ENCODE measurements around the gene WNK2.

WNK2 gene

DNA sequence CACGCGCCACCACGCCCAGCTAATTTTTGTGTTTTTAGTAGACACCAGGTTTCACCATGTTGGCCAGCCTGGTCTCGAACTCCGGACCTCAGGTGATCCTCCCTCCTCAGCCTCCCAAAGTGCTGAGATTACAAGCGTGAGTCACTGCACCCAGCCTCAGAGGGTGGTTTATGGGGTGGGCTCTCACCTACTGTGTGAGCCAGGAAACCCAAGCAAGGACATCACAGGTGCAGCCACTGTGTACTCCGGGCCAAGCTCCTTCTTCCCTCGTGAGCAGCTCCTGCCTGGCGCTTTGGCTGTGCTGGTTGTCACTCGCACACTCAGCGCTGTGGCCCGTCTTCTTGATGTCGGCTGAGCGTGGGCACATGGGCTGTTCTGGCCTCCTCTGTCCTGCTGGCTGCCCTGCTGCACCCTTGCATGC, 70.1 kb downstream of the WNK2 start:
- DNase-seq (ENCODE audit: low read depth in 2 of 2) = no peak

DNA sequence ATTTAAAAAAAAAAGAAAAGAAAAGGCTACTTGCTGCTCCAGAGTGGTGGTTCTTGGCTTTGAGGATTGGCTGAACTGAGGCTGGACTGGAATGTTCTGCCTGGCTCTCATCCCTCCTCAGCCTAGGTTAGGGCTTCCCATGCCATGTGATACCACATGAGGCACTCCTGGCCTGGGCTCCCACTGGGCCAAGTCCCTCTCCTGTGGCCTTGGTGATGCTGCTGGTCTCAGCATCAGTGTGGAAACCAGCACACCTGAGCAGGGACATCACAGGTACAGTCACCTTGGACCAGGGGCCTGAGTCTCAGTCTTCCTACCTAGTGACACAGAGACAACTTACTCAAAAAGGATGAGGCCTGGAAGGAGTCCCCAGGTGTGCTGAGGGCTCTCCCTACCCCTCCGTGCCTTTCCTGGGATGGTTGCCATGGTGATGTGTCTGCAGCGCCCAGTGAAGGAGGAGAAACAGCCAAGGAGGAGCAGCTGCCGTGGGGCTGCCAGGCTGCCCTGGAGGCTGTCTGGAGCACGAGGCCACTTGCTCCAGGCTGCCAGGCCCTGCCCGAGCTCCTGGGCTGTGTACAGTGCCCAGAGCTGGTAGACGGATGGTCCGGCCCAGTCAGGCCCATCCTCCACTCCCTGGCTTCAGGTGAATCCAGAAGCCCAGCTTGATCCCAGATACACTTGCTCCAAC, 71.0 kb downstream of the WNK2 start:
- DNase-seq (ENCODE audit: low read depth in 2 of 2) = no peak

DNA sequence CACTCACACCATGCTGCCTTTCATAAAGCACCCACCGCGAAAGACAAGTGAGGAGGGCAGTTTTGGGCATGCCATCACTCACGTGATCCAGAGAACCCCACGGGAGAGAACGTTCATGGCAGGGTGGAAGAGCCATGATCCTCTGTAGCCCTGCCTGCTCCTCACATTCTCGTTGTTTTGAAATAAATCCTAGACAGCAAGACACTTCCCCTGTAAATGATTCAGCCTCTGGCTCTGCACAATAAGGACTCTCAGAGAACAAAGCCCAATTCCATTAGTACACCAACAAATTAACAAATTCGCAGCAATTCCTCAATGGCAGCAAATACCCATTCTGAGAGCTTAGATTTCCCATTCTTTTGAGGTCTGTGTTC, 71.5 kb downstream of the WNK2 start:
- DNase-seq (ENCODE audit: low read depth in 2 of 2) = no peak

DNA sequence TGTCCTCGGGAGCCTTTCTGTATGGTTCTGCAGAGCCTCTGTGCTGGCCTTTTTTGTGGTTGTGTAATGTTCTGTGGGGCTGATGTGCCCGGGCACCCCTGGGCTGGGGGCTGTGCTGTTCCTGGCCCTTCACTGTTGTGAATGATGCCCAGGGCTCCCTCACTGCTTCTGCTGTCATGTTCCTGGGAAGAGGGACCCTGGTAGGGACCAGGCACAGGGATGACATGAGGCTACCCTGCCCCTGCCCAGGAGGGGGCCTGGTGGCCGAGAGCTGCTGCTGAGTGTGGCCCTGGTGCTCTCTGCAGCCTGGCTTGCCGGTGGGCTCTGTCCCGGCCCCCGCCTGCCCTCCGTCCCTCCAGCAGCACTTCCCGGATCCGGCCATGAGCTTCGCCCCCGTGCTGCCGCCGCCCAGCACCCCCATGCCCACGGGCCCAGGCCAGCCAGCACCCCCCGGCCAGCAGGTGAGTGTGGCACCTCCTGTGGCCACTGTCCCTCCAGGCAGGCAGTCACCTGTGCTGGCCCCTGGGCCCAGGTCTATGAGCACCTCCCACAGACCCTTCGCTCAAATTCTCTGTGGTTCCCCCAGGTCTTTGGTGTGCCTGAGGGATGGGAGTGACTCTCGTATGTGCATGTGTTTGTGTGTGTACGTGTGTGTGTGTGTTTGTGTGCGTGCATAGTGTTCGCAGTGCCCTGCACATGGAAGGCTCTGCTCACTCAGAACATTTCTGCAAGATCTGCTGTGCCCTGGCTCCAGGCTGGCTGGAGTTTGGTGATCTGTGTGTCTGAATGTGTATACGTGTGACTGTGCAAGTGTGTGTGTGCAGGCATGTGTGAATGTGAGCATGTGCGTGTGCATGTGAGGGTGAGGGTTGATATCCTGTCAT, 72.3 kb downstream of the WNK2 start:
- no peak for DNase-seq (ENCODE audit: low read depth in 2 of 2)

DNA sequence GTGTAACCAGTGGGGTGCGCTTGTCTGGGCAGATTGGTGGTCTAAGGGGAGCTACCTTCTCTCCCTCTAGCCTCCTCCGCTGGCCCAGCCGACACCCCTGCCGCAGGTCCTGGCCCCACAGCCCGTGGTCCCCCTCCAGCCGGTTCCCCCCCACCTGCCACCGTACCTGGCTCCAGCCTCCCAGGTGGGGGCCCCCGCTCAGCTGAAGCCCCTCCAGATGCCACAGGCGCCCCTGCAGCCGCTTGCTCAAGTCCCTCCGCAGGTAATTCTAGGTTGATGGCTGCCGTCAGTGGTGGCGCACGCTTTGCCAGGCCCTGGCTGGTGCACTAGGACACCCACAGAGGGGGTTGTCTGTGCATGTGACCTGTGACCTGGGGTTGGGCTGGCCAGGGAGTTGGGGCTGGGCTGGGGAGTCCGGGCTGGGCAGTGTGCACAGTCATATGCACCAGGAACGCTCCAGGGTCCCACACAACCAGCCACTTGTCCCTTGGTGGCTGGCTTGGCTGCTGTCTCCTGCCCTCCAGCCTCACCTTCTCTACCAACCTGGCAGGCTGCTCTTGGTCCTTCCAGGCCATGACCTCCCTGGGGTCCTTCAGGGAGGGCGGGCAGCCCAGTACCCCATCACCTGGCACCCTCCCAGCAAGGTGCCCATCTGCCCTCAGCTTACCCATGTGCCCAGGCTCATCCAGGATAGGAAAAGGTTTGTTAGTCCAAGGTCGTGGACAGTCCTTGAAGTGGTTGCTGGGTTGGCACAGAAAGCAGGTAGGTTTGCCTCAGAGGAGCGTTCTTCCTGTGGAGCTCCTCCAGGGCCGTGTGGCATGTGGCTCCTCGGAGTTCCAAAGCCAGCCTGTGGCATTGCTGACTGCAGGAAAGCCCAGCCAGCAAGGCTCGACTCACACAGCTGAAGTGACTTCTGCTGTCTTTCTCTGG, 73.2 kb downstream of the WNK2 start:
- no peak for DNase-seq (ENCODE audit: low read depth in 2 of 2)

DNA sequence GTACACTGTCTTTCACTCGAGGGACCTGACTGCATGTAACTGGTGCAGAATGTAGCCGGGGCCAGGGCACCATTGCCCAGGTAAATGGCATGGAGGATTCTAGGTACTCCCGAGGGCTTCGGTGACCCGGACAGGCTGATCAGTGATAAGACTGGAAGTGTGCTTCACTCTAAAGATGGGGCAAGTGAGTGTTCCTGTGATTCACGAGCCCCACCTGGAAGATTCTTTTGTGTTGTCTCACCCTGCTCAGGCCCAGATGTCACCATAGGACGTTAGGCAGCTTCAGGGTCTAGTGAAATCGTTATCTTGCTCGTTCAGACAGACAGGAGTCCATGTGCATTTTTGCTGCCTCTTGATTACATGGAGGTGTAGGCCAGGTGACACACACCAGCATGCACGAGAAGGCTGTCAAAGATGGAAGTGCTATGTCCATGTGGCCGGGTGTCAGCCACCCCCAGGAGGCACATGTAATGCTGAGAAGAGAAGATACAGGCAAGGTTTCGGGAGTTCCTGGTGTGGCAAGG, 73.9 kb downstream of the WNK2 start:
- no peak for DNase-seq (ENCODE audit: low read depth in 2 of 2)

DNA sequence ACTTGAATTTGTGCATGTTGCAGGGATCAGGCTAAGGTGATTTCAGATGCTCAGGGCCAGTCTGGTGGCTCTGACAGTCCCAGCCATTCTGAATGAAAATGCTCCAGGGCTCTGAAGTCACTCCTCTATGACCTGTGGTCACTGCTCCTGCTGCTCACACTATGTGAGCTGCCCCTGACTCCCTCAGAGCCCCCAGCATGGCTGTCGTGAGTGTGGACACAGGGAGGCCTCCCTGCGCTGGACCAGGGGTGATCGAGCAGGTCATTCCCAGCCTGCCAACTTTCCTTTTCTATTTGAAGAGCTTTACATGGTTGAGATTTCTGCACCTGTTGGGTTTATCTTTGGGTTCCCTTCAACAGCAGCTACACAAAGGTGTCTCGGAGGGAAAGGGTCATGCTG, 74.5 kb downstream of the WNK2 start:
- DNase-seq (ENCODE audit: low read depth in 2 of 2) = no peak

DNA sequence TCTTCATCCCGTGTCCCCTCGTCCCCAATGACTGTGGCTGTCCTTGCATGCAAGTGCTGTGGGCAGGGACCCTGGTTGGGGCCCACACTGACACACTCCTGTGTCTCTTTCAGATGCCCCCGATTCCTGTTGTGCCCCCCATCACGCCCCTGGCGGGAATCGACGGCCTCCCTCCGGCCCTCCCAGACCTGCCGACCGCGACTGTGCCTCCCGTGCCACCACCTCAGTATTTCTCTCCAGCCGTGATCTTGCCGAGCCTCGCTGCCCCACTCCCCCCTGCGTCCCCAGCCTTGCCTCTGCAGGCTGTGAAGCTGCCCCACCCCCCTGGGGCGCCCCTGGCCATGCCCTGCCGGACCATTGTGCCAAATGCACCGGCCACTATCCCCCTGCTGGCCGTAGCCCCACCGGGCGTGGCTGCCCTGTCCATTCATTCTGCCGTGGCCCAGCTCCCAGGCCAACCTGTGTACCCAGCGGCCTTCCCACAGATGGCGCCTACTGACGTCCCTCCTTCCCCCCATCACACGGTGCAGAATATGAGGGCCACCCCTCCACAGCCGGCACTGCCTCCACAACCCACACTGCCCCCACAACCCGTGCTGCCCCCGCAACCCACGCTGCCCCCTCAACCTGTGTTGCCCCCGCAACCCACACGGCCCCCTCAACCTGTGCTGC, 75.0 kb downstream of the WNK2 start:
- DNase-seq (ENCODE audit: low read depth in 2 of 2) = no peak

DNA sequence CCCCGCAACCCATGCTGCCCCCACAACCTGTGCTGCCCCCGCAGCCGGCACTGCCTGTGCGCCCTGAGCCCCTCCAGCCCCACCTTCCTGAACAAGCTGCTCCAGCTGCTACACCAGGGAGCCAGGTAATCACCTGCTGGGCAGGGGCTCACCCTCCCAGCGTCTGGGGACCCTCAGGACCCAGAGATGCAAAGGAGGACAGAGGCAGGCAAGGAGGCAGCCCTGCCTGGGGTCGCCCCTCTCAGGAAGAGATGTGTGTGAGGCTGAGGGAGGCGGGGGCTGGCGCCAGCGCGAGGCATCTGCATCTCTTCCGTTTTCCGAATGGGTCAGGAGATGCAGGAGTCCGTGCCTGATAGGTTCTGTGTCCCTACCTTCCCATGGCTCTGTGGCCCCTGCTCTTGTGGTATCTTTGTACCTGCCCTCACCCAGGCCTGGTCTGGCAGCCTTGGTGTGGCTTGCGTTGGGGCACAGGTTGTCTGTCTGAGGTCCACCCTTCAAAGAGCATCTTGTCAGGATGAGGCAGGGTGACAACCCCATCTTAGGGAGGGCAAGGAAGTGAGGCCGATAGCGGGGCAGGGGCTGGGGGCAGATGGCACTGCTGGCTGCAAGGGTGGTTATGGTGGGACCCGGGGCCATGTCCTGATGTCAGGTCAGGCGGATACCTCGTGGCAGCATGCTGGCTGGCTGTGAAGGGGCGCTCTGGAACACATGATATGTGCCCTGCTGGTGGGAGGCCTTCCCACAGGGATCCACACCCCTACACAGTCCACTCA, 75.7 kb downstream of the WNK2 start:
- no peak for DNase-seq (ENCODE audit: low read depth in 2 of 2)

DNA sequence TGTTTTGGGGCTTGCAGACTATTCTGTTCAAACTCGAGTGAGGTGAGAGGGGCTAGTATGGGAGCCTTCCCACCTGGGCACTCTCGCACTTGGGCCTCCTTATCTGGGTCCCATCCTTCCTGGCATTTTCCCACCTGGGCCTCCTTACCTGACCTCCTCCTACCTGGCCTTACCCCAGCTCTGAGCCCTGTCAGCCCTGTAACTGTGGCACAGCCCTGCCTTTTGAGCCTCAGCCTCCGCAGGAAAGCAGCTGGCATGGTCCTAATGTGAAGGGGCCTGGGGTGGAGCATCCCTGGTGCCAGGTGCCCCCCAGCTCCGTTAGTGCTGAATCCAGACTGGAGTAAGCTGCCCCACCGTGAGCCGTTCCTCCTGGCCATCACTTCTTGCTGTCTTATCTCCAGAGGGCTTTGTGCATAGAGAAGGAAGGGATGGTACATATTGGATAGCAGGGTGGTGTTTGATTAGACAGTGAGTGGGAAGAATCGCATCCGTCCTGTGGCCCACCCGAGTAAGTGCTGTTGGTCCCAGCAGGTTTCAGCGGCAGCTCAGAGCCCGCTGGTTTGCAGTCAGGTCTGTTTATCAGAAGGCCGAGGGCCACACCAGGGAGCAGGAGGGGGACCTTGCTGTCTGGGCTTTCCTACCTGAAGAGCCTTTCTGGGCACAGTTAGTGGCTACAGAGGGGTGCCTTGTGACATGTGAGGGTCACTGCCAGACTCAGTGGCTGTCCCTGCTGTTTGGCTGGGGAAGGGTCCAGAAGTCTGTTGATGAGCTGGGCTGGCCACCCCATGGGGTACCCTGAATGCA, 76.5 kb downstream of the WNK2 start:
- no peak for DNase-seq (ENCODE audit: low read depth in 2 of 2)

DNA sequence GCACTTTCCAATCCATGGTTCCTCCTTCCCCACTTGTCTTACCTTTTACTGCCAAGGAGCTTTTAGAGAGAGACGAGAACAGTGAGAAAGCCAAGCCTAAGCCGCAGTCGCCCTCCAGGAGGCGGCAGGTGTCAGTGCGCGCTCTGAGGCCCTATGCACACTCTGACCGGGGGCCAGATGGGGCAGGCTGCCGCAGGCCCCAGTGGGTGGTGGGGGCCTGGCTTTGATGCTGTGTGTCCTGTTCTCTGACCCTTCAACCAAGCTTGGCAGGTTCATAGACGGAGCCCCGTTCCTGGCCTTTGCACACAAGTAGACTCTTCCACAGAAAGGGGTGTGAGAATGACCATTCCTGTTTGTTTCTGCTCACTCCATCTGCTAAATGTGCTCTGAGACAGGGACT, 77.3 kb downstream of the WNK2 start:
- DNase-seq (ENCODE audit: low read depth in 2 of 2) = no peak

DNA sequence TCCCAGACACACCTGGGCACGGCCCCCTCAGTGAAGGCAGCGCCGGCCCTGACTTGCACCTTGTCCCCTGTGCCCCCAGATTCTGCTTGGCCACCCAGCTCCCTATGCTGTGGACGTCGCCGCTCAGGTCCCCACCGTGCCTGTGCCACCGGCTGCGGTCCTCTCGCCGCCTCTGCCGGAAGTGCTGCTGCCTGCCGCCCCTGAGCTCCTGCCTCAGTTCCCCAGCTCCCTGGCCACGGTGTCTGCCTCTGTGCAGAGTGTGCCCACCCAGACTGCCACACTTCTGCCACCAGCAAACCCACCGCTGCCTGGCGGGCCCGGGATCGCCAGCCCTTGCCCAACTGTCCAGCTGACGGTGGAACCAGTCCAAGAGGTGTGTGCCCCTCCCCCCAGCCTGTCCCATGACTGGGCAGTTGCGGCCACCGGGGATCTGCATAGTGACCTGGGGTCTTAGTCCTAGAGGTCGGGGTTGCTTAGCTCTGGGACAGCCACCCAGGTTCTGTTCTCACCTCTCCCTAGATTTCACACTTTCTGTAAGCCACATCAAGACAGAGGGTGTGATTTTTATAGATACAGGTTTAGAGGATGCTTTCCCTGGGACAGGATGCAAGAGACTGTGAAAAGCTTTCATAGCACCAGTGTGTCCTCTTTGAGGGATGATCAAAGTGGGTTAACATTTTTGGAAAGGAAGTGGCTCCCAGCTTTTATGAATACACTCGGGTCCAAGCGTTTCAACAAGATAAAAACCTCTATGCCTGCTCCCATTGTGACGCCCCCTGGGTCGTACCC, 78.0 kb downstream of the WNK2 start:
- no peak for DNase-seq (ENCODE audit: low read depth in 2 of 2)

DNA sequence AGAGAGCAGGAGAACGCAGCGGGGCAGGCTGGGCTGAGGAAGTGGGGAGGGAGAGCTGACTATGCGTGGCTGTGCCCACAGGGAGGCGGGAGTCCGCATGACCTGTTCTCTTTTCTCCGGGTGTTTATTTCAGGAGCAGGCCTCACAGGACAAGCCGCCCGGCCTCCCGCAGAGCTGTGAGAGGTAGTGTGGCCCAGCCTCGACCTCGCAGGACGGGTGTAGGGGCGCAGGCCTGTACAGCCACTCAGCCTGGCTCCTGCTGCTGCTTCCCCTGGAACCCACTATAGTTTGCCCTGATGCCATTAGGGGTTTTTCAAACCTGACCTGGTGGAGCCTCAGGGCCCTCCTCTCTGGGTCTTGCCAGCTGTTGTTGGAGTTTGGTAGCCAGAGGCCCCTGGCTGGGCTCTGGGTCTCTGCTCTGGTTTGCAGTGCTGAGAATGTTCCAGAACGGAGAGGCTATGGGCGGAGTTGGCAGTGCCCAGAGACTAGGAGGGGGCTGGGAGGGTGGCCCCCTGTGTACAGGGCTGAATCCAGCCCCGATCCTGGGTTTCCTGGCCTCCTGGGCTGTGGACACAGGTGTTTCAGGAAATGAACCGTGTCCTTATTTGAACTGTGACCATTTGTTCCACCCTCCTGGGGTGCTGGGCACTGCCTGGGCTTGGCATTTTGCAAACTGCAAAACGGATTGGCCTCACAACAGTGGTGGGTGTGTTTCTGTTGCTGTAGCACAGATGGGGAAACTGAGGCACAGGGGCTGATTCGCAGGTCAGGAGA, 78.8 kb downstream of the WNK2 start:
- DNase-seq (ENCODE audit: low read depth in 2 of 2) = no peak

DNA sequence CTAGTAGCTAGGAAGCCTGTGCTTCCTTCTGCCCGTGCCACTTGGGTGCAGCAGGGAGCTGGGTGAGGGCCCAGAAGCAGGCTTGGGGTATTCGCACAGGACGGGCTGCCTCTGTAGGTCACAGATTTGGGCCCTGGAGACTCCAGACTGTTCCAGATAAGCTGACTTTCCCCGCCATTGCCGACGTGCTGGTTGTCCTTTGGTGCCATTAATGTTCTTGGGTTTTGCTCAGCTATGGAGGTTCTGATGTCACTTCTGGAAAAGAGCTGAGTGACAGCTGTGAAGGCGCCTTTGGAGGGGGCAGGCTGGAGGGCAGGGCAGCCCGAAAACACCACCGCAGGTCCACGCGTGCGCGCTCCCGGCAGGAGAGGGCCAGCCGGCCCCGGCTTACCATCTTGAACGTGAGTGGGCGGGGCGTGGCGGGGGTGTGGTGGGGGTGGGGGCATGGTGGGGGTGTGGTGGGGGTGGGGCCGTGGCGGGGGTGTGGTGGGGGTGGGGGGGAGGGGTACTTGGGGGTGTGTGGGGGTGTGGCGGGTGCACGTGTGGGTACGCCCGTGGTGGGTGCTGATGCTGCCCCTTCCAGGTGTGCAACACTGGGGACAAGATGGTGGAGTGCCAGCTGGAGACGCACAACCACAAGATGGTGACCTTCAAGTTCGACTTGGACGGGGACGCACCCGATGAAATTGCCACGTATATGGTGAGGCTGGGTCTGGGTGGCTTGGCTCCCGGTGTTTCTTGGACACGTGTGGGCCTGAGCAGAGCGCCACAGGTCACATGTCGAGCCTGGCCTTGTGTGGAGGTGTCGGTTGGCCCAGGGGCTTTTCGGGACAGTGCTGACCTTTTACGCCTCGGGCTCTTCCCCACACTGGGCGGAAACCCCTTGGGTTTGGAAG, 79.6 kb downstream of the WNK2 start:
- DNase-seq (ENCODE audit: low read depth in 2 of 2) = no peak

DNA sequence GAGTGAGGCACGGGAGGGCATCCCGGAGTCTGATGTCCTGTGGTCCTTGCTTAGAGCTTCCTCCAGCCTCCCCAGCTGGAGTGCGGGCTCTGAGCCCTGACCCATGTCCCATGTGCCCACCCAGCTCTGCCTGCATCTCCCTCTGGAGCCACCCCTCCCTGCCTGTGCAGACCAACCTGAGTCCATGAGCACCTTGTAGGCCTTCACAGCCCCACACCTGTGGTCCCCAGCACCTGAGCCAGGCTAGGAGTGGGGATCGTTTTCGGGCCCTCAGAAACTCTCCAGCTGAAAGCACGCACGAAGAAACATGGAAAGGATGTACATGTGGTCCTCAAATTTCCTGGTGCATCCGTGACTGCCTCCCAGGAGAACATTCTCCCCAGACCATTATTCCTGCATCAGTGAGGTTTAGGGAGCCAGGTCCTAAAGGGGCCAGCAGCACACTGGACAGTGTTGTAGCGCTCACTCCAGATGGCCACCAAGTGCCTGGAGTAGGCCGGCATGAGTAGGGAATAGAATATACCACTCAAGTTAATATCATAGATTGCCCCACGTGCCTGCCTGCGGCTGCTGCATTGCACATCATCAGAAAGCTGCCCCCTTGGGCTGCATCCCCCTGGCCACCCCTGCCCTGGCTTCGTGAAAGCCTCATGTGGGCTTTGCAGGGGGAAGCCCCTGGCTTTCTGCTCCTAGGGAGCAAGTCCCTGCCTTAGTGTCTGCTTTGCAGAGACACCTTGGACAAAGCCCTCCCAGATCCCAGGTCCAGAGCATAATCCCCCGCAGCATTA, 80.6 kb downstream of the WNK2 start:
- DNase-seq (ENCODE audit: low read depth in 2 of 2) = no peak

DNA sequence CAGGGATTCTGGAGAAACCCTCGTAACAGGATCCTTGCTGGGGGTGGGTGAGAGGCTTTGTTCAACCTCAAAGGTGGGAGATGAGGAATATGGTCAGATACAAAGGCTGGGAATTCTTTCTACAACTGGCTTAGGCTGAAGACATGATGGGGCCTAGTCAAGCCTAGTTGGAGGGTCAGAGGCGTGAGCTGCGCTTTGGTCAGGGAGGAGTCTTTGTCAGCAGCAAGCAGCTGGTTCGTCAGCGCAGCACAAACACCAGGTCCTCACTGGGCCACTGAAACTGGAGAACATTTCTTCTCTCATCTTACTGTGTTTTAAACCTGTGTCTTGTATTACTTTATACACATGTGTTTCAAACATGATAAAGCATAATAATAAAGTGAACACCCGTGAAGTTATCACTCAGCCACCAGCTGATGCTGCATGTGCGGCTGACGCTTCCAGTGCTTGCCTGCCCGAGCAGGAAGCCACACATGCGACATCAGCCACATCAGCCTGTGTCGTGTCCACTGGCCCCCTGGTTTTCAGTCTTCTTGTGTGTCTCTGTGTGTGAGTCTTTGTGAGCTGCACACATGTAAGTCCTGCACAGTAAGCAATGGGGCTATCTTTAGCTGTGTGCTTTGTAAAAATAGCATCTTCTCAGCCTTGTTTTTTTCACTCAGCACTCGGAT, 81.5 kb downstream of the WNK2 start:
- DNase-seq (ENCODE audit: low read depth in 2 of 2) = no peak
